ENCODE results near the gene ZDHHC17.

Gene ZDHHC17

GRCh38 chr12:76739896-76740295 lies 24.0 kb upstream of the ZDHHC17 start:
- Histone ChIP-seq H3K27ac (no peak overlapping the region), H3K36me3 (no peaks in the 10 kb centered on the region), H3K9me3 (no peaks in the 10 kb centered on the region), H3K27me3 (no peaks in the 10 kb centered on the region), H3K4me1 (ENCODE audit: control insufficient read depth in 1 of 2, insufficient read depth in 1 of 2, low read depth in 1 of 2, low read length in 1 of 2) (peaks cover 23 to 26% of the 10 kb centered on the region in 2 experiments), H3K4me3 (ENCODE audit: low read depth in 1 of 2, low read length in 1 of 2) (no peak overlapping the region)
- TF ChIP-seq CTCF (IDR thresholded peaks at IDR 0.05), result no peak

- Histone ChIP-seq H3K4me1 (ENCODE audit: control insufficient read depth in 1 of 2, insufficient read depth in 1 of 2, low read depth in 1 of 2, low read length in 1 of 2) (peaks cover 29 to 32% of the 10 kb centered on the region in 2 experiments), H3K9me3 (no peaks in the 10 kb centered on the region), H3K4me3 (ENCODE audit: low read depth in 1 of 2, low read length in 1 of 2) (no peak overlapping the region), H3K27ac (peak overlapping the region; percentile 64), H3K36me3 (no peaks in the 10 kb centered on the region), H3K27me3 (no peaks in the 10 kb centered on the region)
- no peak for TF ChIP-seq CTCF (IDR thresholded peaks at IDR 0.05)
These were observed 23.4 kb upstream of the ZDHHC17 start for GRCh38 chr12:76740501-76740900.

GRCh38 chr12:76745343-76745742 lies 18.6 kb upstream of the ZDHHC17 start:
- no peaks in the 10 kb centered on the region for H3K9me3 ChIP-seq
- no peaks in the 10 kb centered on the region for H3K36me3 ChIP-seq
- peak overlapping the region; percentile 81 for H3K27ac ChIP-seq
- peaks cover 69% of the 10 kb centered on the region in 2 experiments for H3K4me1 ChIP-seq (ENCODE audit: control insufficient read depth in 1 of 2, insufficient read depth in 1 of 2, low read depth in 1 of 2, low read length in 1 of 2)
- no peaks in the 10 kb centered on the region for H3K27me3 ChIP-seq
- H3K4me3 ChIP-seq (ENCODE audit: low read depth in 1 of 2, low read length in 1 of 2), result no peak overlapping the region
- no peak for TF ChIP-seq CTCF (IDR thresholded peaks at IDR 0.05)

- Histone ChIP-seq H3K27ac (peak overlapping the region; percentile 81), H3K36me3 (no peaks in the 10 kb centered on the region), H3K9me3 (no peaks in the 10 kb centered on the region), H3K4me1 (ENCODE audit: control insufficient read depth in 1 of 2, insufficient read depth in 1 of 2, low read depth in 1 of 2, low read length in 1 of 2) (peaks cover 57 to 58% of the 10 kb centered on the region in 2 experiments), H3K27me3 (no peaks in the 10 kb centered on the region), H3K4me3 (ENCODE audit: low read depth in 1 of 2, low read length in 1 of 2) (peak overlapping the region; percentile 27 to 31)
- no peak for TF ChIP-seq CTCF (IDR thresholded peaks at IDR 0.05)
These were observed 17.4 kb upstream of the ZDHHC17 start for GRCh38 chr12:76746516-76746915.

- Histone ChIP-seq H3K27ac (peak overlapping the region; percentile 81), H3K27me3 (no peaks in the 10 kb centered on the region), H3K36me3 (no peaks in the 10 kb centered on the region), H3K4me3 (ENCODE audit: low read depth in 1 of 2, low read length in 1 of 2) (peak overlapping the region; percentile 27 to 31), H3K4me1 (ENCODE audit: control insufficient read depth in 1 of 2, insufficient read depth in 1 of 2, low read depth in 1 of 2, low read length in 1 of 2) (peaks cover 50% of the 10 kb centered on the region in 2 experiments), H3K9me3 (no peaks in the 10 kb centered on the region)
- no peak for TF ChIP-seq CTCF (IDR thresholded peaks at IDR 0.05)
These were observed 16.7 kb upstream of the ZDHHC17 start for GRCh38 chr12:76747245-76747644.
